HG03378 (cell line): Measurements from ENCODE around the gene GRWD1.
A peak's percentile ranks its signal among the peaks of the same experiment; 100 is the strongest.

ENCODE experiments used
- ATAC-seq: cut with Tn5 transposase; IDR thresholded peaks from one replicate; pipeline ENCODE4 v1.9.1; 2021; ENCODE audit warnings: mild to moderate bottlenecking, moderate library complexity; ENCODE audit not compliant: unreplicated experiment

Gene GRWD1

GRCh38 chr19:48455171-48455907, 9.6 kb downstream of the GRWD1 start, which contains the start of gene KCNJ14:
Gene KCNJ14, plus strand, starts transcription at chr19:48455574. Its CDS starts 6,151 bp downstream, at chr19:48461725.
- ATAC-seq = no peak

GRCh38 chr19:48455908-48456562, 10.3 kb downstream of the GRWD1 start:
- no peak for ATAC-seq

GRCh38 chr19:48456864-48457263, 11.1 kb downstream of the GRWD1 start:
- no peak for ATAC-seq

- no peak for ATAC-seq
Measured at GRCh38 chr19:48458016-48458415, 12.2 kb downstream of the GRWD1 start.

- no peak for ATAC-seq
Measured at GRCh38 chr19:48461651-48461981, 15.8 kb downstream of the GRWD1 start.

- ATAC-seq = no peak
Measured at GRCh38 chr19:48461982-48462655, 16.3 kb downstream of the GRWD1 start.

DNA sequence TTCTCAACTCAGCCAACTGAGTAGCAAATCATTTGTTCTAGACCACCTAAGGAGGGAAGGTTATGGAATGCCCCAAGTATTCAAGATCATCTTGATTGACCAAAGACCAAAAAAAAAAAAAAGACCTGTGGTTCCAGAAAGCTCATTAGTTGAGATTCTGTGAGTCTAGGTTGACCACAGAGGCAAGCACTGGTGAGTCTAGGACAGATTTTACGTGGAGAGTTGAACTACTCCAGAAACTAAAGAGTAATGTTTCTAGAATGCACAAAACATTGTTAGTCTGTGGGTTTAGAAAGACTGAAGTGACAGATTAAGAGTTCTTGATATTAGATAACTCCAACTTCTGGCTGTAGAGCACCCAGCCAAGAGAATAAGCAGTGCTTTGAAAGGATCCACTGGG, 19.4 kb downstream of the GRWD1 start:
- ATAC-seq = no peak

GRCh38 chr19:48466561-48467325, 21.0 kb downstream of the GRWD1 start:
- no peak for ATAC-seq

DNA sequence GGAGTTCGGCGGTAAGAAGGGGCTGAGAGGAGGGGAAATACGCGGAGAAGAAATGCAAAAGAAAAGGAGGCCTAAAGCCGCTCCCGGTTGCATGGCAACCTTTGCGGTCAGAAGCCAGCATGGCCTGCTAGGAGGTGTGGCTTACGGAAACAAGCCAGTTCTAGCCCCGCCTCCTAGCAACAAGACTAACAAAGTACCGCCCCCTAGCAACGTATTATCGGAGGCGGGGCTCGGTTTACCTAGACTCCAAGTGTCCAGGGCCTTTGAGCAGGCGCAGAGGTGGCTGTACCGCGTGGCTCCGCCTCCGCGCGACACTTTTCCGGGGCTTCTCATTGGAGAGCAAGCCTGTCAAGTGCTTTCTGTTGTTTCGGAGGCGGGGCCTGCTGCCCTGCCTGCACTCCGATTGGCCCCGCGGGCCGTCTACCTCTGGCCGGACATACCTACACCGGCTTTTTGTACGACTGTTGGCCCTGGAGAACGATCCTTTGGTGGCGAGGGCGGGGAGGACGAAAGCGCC, 23.0 kb downstream of the GRWD1 start:
- ATAC-seq = peak; percentile 92

DNA sequence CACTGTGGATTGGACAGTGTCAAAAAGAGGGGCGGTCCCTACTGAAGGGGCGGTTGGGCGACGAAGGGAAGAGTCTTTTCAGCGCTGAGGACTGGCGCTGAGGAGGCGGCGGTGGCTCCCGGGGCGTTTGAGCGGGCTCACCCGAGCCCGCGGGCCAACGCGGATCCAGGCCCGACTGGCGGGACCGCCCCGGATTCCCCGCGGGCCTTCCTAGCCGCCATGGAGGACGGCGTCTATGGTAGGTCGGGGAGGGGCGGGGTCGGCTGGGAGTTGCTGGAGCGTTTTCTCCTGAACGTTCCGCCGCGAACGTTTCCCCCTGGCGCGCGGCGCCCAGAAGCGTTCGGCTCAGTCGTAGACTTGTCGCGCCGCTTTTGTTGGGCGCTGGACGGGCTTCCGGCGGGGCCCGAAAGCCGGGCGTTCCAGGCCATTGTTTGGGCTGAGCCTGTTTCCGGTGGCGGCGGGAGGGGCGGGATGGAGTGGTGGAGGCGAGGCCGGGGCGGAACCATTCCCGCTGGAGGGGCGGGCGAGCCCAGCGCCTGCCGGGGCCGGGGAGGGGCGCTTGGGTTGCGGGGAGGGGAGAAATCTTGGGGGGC, 23.6 kb downstream of the GRWD1 start, which contains the start of gene CYTH2:
TSS of gene CYTH2 (plus strand) at position 81 of the 593 bp plus-strand sequence. CDS start at position 220, 139 bp downstream.
- ATAC-seq = no peak

DNA sequence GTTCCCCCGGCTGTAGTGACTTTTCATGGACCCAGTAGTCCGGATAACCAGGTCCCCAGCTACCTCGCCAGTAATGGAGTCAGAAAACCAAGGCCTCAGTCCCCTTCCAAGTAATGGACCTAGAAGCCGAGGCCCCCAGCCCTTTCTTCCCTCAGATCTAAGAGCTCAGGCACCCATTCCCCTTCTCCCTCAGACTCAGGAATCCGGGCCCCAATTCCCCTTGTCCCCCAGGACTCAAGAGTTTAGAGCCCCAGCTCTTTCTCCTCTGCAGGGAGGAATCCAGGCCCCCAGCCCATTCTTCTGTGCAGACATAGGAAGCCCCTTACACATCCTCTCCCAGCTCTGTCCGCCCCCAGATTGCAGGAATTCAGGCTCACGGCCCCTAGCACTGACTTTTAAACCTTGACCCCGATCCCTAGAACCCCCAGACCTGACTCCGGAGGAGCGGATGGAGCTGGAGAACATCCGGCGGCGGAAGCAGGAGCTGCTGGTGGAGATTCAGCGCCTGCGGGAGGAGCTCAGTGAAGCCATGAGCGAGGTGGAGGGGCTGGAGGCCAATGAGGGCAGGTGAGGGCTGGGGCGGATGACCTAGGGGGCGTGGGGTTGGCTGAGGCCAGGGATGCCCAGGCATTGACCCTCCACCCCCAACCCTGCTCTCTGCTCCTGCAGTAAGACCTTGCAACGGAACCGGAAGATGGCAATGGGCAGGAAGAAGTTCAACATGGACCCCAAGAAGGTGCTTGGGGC, 24.3 kb downstream of the GRWD1 start:
- ATAC-seq = no peak

DNA sequence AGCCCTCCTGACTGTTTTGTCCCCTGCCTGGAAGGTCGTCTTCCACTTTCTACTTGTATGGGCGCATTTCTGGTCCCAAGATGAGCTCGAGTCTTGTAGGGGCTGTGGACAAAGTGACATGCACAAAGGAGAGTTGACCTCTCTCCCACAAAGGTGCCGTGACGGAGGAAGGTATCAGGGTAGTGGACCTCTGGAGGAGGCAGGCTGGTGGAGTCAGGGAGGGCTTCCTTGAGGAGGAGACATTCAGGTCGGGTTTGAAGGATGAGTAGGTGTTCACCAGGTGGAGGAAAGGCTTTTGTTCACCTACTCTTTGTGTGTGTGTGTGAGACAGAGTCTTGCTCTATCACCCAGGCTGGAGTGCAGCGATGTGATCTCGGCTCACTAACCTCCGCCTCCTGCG, 25.1 kb downstream of the GRWD1 start:
- ATAC-seq = no peak

DNA sequence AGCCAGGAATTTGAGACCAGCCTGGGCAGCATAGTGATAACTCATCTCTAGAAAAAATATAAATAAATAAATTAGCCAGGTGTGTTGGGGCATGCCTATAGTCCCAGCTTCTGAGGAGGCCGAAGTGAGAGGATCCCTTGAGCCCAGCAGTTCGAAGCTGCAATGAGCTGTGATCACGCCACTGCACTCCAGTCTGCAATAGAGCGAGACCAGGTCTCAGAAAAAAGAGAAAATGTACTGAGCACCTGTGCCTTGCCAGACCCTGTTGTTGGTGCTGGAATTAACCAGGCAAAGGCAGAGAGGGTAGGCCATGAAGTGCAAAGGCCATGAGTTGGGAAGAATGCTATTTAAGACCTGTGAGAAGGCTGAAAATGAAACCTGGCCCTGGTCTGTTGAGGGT, 26.1 kb downstream of the GRWD1 start:
- no peak for ATAC-seq

- no peak for ATAC-seq
Measured at GRCh38 chr19:48473161-48473966, 27.6 kb downstream of the GRWD1 start.

GRCh38 chr19:48474084-48474592, 28.4 kb downstream of the GRWD1 start:
- no peak for ATAC-seq

DNA sequence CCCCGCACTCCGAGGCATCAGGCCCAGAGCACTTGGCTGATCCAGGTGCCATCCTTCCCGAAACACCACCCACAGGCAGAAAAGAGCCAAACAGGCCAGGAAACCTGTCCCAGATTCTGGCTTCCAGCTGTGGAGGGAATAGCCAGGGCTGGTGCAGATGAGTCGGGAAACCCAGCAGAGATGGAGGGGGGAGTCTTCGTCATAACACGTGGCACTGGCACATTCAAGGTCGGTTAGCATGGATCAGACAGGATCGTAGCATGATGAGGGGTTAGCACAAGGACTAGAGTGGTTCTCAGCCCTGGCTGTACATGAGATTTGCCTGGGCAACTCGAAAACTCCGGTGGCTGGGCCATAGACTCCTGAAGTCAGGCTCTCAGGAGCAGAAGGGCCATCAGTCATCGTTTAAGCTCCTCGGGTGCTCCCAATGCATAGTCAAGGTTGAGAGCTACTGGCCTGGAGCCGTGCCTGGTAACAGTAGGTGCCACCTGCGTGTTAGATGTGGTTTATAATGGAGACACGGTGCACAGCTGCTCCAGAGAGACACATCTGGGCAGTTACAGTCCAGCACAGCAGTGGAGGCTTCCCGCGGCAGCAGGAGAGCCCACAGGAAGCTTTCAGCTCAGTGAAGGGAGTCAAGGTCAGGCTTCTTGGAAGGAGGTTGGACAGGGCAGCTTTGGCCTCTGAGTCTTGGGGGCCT, 29.7 kb downstream of the GRWD1 start:
- ATAC-seq = no peak

DNA sequence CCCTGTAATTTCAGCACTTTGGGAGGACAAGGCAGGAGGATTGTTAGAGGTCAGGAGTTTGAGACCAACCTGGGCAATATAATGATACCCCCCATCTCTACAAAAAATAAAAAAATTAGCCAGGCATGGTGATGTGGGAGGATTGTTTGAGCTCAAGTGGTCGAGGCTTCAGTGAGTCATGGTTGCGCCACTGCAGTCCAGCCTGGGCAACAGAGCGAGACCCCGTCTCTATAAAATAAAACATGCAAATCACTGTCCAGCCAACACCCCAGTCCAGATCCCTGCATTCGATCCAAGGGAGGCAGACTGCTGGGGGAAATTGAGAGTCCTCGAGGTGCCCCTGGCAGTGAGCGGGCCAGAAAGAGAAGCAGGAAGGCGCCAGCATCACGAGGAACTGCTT, 30.4 kb downstream of the GRWD1 start:
- ATAC-seq = no peak

DNA sequence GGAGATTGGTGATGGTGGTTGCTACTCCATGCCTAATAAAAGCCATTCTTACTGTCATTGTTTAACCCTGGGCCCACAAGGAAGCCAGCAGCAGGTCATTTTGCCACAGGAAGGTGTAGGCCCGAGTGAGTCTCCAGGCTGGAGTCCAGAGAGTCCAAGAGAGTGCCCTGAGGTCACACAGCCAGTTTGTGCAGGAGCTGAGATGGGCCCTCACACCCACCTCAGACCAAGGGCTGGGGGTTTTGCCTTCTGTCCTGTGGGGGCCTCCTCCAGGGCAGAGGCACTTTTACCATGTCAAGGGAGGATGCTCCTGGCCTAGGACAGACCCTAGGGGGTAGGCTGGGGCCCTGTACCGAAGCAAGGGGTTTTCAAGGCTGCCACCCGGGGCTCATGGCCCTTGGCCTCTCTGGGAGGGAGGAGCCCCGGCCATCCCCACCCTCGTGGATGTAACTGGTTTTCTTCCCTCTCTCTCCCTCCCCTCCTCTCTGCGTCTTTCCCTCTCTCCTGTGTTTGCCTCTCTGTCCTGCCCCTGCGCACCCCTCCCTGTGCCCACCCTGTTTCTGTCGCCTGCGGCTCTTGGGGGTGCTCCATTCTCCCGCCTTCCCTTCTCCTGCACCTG, 31.4 kb downstream of the GRWD1 start:
- no peak for ATAC-seq
